SH-SY5Y (cell line): Measurements from ENCODE around the gene GIT1.

Source experiments
- GATA2 ChIP-seq: IDR thresholded peaks from 2 replicates; pipeline ENCODE4 v1.6.1; 2011; ENCODE audit warnings: mild to moderate bottlenecking, low read depth, low read length
- GATA3 ChIP-seq: IDR thresholded peaks from 2 replicates; pipeline ENCODE4 v1.6.1; 2011; ENCODE audit warnings: low read depth, mild to moderate bottlenecking, low read length, moderate library complexity

The GIT1 gene

GRCh38 chr17:29592850-29593551 lies 3.6 kb upstream of the GIT1 start, which contains the start of gene ANKRD13B:
TSS of gene ANKRD13B (plus strand) at chr17:29593132. CDS start at chr17:29593622, 490 bp downstream.
- no peak for TF ChIP-seq GATA3
- TF ChIP-seq GATA2, result no peak

GRCh38 chr17:29591737-29592608 lies 2.5 kb upstream of the GIT1 start:
- TF ChIP-seq GATA2 (no peak), GATA3 (no peak)

GRCh38 chr17:29591146-29591736 lies 1.8 kb upstream of the GIT1 start:
- TF ChIP-seq GATA2 (no peak), GATA3 (no peak)

- no peak for TF ChIP-seq GATA3
- TF ChIP-seq GATA2, result no peak
Observed at GRCh38 chr17:29590411-29591145, 1.1 kb upstream of the GIT1 start.

GRCh38 chr17:29588562-29589411 lies 661 bp downstream of the GIT1 start:
- TF ChIP-seq GATA3 (no peak), GATA2 (no peak)

- TF ChIP-seq GATA2 (no peak), GATA3 (no peak)
Observed at GRCh38 chr17:29588017-29588561, 1.4 kb downstream of the GIT1 start.

- no peak for TF ChIP-seq GATA3
- TF ChIP-seq GATA2, result no peak
Observed at GRCh38 chr17:29587591-29587990, 1.9 kb downstream of the GIT1 start.

GRCh38 chr17:29586676-29587469 lies 2.6 kb downstream of the GIT1 start:
- TF ChIP-seq GATA3, result no peak
- TF ChIP-seq GATA2, result no peak

- TF ChIP-seq GATA2 (no peak), GATA3 (no peak)
Observed at GRCh38 chr17:29585080-29585751, 4.2 kb downstream of the GIT1 start.

- TF ChIP-seq GATA2 (no peak), GATA3 (no peak)
Observed at GRCh38 chr17:29584452-29585079, 4.9 kb downstream of the GIT1 start.

GRCh38 chr17:29583324-29584248 lies 5.9 kb downstream of the GIT1 start:
- TF ChIP-seq GATA3, result no peak
- no peak for TF ChIP-seq GATA2

- no peak for TF ChIP-seq GATA2
- TF ChIP-seq GATA3, result no peak
Observed at GRCh38 chr17:29582772-29583171, 6.7 kb downstream of the GIT1 start.
